HepG2 (cell line): ENCODE results near the gene TRAP1. TPM values are rescaled to one million over a fixed set of nuclear protein-coding genes. Genes with fewer than 3 reads are reported as not detected.

ENCODE experiments used
- BCL6 ChIP-seq: IDR thresholded peaks from 2 replicates; pipeline ENCODE4 v1.6.1; 2016; ENCODE audit warnings: missing genetic modification reagents, missing compliant biosample characterization
- BHLHE40 ChIP-seq: IDR thresholded peaks from 2 replicates; pipeline ENCODE4 v1.6.1; 2011; ENCODE audit warnings: low read length, improper control_type of control experiment
- FOXP1 ChIP-seq, 2 experiments: fragments of 450-650 bp in 1 of 2; IDR thresholded peaks; 2 replicates each; pipeline ENCODE4 v1.6.1; 2017 to 2018; ENCODE audit warnings: antibody characterized with exemption in 1 of 2
- JUN ChIP-seq: sonication (generic); formaldehyde crosslinking; IDR thresholded peaks from 2 replicates; pipeline ENCODE4 v1.4.0; 2020; ENCODE audit warnings: mild to moderate bottlenecking, missing genetic modification reagents
- KAT2B ChIP-seq: fragments of 150-350 bp; IDR thresholded peaks from 2 replicates; pipeline ENCODE4 v1.6.1; 2014; ENCODE audit warnings: low read depth, low read length, borderline replicate concordance
- MBD4 ChIP-seq: IDR thresholded peaks from 2 replicates; pipeline ENCODE4 v1.6.1; 2012; ENCODE audit warnings: low read length, inconsistent platforms, borderline replicate concordance
- MEIS2 ChIP-seq: sonication (generic); formaldehyde crosslinking; IDR thresholded peaks from 2 replicates; pipeline ENCODE4 v1.9.0; 2021; ENCODE audit warnings: mild to moderate bottlenecking, missing genetic modification reagents
- PHF5A ChIP-seq: IDR thresholded peaks from one replicate; pipeline ENCODE4 v1.6.1; 2018; ENCODE audit warnings: low read depth, missing genetic modification reagents; ENCODE audit not compliant: unreplicated experiment
- PITX1 ChIP-seq: sonication (generic); formaldehyde crosslinking; IDR thresholded peaks from 2 replicates; pipeline ENCODE4 v1.5.1; 2020; ENCODE audit warnings: mild to moderate bottlenecking, missing genetic modification reagents
- TOE1 ChIP-seq: sonication (generic); formaldehyde crosslinking; IDR thresholded peaks from 2 replicates; pipeline ENCODE4 v1.4.0; 2020; ENCODE audit warnings: mild to moderate bottlenecking, missing genetic modification reagents
- ZMYM3 ChIP-seq: sonication (generic); formaldehyde crosslinking; IDR thresholded peaks from 2 replicates; pipeline ENCODE4 v1.5.1; 2020; ENCODE audit warnings: mild to moderate bottlenecking, missing genetic modification reagents
- ZNF10 ChIP-seq: sonication (generic); formaldehyde crosslinking; IDR thresholded peaks from 2 replicates; pipeline ENCODE4 v1.4.0; 2020; ENCODE audit warnings: mild to moderate bottlenecking, low read depth, missing genetic modification reagents, borderline replicate concordance
- ZNF232 ChIP-seq: sonication (generic); formaldehyde crosslinking; IDR thresholded peaks from 2 replicates; pipeline ENCODE4 v1.4.0; 2020; ENCODE audit warnings: missing genetic modification reagents, borderline replicate concordance
- ZNF569 ChIP-seq: sonication (generic); formaldehyde crosslinking; IDR thresholded peaks from 2 replicates; pipeline ENCODE4 v1.5.0; 2020; ENCODE audit warnings: mild to moderate bottlenecking, missing genetic modification reagents, moderate library complexity, borderline replicate concordance
- ZNF619 ChIP-seq: sonication (generic); formaldehyde crosslinking; IDR thresholded peaks from 2 replicates; pipeline ENCODE4 v1.4.0; 2020; ENCODE audit warnings: mild to moderate bottlenecking, missing genetic modification reagents
- ZNF878 ChIP-seq: sonication (generic); formaldehyde crosslinking; IDR thresholded peaks from 2 replicates; pipeline ENCODE4 v1.8.1; 2023; ENCODE audit warnings: mild to moderate bottlenecking, missing genetic modification reagents, moderate library complexity
- polyA plus RNA-seq, 8 experiments: library from polyadenylated mRNA; depleted of rRNA in 3 of 8; stranded (reverse) in 7 of 8; unstranded in 1 of 8; fragments of >200 nt; fragmentation: Illumina TruSeq in 4 of 8; extraction: Trizol in 4 of 8; gene quantifications; 2 replicates each; pipeline versions ENCODE4 v1.2.1 to v1.2.3, GENCODE V29; 2011 to 2016; ENCODE audit warnings: low read depth in 4 of 8, missing spikeins in 1 of 8, mixed read lengths in 1 of 8; ENCODE audit not compliant: insufficient read depth in 1 of 8
- total RNA-seq, 5 experiments: library from RNA; depleted of rRNA; stranded (reverse); fragments of >200 nt; fragmentation: Illumina TruSeq; extraction: Trizol; gene quantifications; 2 replicates each; pipeline ENCODE4 v1.2.3, GENCODE V29; 2016; ENCODE audit warnings: low read depth in 1 of 5
- TF ChIP-seq, protein P1 (sequence below): sonication (generic); formaldehyde crosslinking; IDR thresholded peaks from 2 replicates; pipeline ENCODE4 v1.4.0; 2020; ENCODE audit warnings: missing genetic modification reagents
- TF ChIP-seq, protein P2 (sequence below): sonication (generic); formaldehyde crosslinking; IDR thresholded peaks from 2 replicates; pipeline ENCODE4 v1.4.0; 2020; ENCODE audit warnings: missing genetic modification reagents, mild to moderate bottlenecking, borderline replicate concordance
- TF ChIP-seq, protein P3 (sequence below), 2 experiments: fragments of 450-650 bp in 1 of 2; sonication (generic) in 1 of 2; formaldehyde crosslinking; IDR thresholded peaks; 2 replicates each; pipeline versions ENCODE4 v1.5.0 to v1.8.0; 2020 to 2022; ENCODE audit warnings: mild to moderate bottlenecking in 1 of 2, missing genetic modification reagents in 1 of 2
- TF ChIP-seq, protein P4 (sequence below): sonication (generic); formaldehyde crosslinking; IDR thresholded peaks from 2 replicates; pipeline ENCODE4 v1.4.0; 2020; ENCODE audit warnings: missing genetic modification reagents; ENCODE audit errors: not compliant biosample characterization
- TF ChIP-seq, protein P5 (sequence below): fragments of 450-650 bp; IDR thresholded peaks from 2 replicates; pipeline ENCODE4 v1.6.1; 2017

The TRAP1 gene
- total and polyA plus RNA-seq, 2 of the 13 experiments (the other 11 are each of a cell fraction or from before 2014, with no cell fraction given) = 127 to 240 TPM

DNA sequence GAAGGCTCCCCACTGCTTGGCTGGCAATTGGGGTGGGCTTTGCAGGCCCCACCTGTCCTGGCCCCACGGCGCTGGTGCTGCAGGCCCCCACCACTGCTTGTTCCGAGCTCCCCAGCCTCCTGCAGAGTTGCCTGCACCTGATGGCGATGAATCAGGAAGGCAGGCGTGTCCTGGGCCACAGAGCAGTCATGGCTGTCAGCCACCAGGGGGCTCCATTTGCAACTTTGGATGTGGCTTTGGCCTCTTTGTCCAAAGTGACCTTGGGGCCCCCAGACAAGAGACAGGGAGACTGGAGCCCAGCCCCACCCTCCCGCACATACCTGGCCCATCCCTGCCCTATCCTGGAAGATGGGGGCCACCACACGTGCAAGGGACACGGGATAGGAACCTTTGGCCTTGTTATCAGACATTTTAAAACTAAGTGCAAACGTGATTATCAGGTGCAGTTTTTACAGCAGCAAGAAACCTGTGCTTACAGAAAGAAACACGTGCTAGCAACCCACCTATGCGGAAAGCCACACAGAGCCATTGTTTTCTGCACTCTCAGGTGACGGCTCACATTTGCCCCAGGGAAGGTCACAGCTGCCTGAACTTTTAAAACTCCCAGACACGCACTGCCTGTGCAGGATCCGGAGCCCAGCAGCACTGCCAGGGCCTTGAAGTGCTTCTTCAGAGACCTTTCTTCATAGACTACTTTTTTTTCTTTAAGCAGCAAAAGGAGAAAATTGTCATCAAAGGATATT is 62.9 kb downstream of the TRAP1 start, which contains the start of gene DNASE1 (continued):
- TF ChIP-seq ZNF569 (no peak), JUN (CRISPR knock-in tag) (no peak), ZNF878 (CRISPR knock-in tag) (no peak), FOXP1 (IDR thresholded peaks at IDR 0.05) (no peak), FOXP1 (CRISPR knock-in tag; IDR thresholded peaks at IDR 0.05) (no peak), MEIS2 (peak; percentile 45; the same call in 1 of the 2 replicates), PITX1 (peak; percentile 78), ZMYM3 (CRISPR knock-in tag) (peak; percentile 78), MBD4 (no peak), BCL6 (peak; percentile 45; the same call in 1 of the 2 replicates), ZNF10 (CRISPR knock-in tag) (no peak), BHLHE40 (no peak; the same call in 1 of the 2 replicates), ZNF619 (CRISPR knock-in tag) (no peak), PHF5A (CRISPR knock-in tag) (no peak), KAT2B (no peak), TOE1 (CRISPR knock-in tag) (no peak), ZNF232 (no peak)
- TF ChIP-seq, protein P1, sequence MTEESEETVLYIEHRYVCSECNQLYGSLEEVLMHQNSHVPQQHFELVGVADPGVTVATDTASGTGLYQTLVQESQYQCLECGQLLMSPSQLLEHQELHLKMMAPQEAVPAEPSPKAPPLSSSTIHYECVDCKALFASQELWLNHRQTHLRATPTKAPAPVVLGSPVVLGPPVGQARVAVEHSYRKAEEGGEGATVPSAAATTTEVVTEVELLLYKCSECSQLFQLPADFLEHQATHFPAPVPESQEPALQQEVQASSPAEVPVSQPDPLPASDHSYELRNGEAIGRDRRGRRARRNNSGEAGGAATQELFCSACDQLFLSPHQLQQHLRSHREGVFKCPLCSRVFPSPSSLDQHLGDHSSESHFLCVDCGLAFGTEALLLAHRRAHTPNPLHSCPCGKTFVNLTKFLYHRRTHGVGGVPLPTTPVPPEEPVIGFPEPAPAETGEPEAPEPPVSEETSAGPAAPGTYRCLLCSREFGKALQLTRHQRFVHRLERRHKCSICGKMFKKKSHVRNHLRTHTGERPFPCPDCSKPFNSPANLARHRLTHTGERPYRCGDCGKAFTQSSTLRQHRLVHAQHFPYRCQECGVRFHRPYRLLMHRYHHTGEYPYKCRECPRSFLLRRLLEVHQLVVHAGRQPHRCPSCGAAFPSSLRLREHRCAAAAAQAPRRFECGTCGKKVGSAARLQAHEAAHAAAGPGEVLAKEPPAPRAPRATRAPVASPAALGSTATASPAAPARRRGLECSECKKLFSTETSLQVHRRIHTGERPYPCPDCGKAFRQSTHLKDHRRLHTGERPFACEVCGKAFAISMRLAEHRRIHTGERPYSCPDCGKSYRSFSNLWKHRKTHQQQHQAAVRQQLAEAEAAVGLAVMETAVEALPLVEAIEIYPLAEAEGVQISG = peak; percentile 45
- TF ChIP-seq, protein P2, sequence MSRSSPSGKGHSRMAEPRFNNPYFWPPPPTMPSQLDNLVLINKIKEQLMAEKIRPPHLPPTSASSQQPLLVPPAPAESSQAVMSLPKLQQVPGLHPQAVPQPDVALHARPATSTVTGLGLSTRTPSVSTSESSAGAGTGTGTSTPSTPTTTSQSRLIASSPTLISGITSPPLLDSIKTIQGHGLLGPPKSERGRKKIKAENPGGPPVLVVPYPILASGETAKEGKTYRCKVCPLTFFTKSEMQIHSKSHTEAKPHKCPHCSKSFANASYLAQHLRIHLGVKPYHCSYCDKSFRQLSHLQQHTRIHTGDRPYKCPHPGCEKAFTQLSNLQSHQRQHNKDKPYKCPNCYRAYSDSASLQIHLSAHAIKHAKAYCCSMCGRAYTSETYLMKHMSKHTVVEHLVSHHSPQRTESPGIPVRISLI (CRISPR knock-in tag) = no peak; the same call in 1 of the 2 replicates
- TF ChIP-seq, protein P3, sequence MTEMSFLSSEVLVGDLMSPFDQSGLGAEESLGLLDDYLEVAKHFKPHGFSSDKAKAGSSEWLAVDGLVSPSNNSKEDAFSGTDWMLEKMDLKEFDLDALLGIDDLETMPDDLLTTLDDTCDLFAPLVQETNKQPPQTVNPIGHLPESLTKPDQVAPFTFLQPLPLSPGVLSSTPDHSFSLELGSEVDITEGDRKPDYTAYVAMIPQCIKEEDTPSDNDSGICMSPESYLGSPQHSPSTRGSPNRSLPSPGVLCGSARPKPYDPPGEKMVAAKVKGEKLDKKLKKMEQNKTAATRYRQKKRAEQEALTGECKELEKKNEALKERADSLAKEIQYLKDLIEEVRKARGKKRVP (CRISPR knock-in tag; IDR thresholded peaks at IDR 0.05) = no peak
- TF ChIP-seq, protein P4, sequence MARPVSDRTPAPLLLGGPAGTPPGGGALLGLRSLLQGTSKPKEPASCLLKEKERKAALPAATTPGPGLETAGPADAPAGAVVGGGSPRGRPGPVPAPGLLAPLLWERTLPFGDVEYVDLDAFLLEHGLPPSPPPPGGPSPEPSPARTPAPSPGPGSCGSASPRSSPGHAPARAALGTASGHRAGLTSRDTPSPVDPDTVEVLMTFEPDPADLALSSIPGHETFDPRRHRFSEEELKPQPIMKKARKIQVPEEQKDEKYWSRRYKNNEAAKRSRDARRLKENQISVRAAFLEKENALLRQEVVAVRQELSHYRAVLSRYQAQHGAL (CRISPR knock-in tag) = no peak
- TF ChIP-seq, protein P5, sequence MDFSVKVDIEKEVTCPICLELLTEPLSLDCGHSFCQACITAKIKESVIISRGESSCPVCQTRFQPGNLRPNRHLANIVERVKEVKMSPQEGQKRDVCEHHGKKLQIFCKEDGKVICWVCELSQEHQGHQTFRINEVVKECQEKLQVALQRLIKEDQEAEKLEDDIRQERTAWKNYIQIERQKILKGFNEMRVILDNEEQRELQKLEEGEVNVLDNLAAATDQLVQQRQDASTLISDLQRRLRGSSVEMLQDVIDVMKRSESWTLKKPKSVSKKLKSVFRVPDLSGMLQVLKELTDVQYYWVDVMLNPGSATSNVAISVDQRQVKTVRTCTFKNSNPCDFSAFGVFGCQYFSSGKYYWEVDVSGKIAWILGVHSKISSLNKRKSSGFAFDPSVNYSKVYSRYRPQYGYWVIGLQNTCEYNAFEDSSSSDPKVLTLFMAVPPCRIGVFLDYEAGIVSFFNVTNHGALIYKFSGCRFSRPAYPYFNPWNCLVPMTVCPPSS = no peak
